K562 (cell line): ENCODE data around the gene GMPR2. TPM values are rescaled to one million over a fixed set of nuclear protein-coding genes. Genes with fewer than 3 reads are reported as not detected.
A peak's percentile ranks its signal among the peaks of the same experiment; 100 is the strongest.

Experiments
- ATAC-seq: fragments of 200-7000 bp; cut with Tn5 transposase; 3 replicates; pipeline ENCODE4 v1.9.1; 2020; ENCODE audit warnings: moderate library complexity
- BruUV-seq: library from RNA; stranded (reverse); fragments of 400-500 nt; replicated peaks from 2 replicates; lab custom pipeline; 2021; lab: Mats Ljungman, UMichigan
- CTCF ChIA-PET: fragments of 300-600 bp; formaldehyde crosslinking; extraction: SDS; loops from one replicate; lab custom pipeline; 2021; ENCODE audit warnings: low intra/inter-chr PET ratio; lab: Yijun Ruan, JAX
- POLR2A ChIA-PET: fragments of 300-600, 350-650 bp; sonication (Branson Sonifier 250); formaldehyde crosslinking; extraction: SDS; loops from one replicate; lab custom pipeline; 2021; ENCODE audit warnings: antibody characterized with exemption, inconsistent platforms; lab: Yijun Ruan, JAX
- DNase-seq, 4 experiments: peaks; one replicate each; pipeline versions ENCODE4 v3.0.0 to v3.0.0-alpha.2; 2011 to 2018; ENCODE audit warnings: low spot score in 3 of 4, mixed read lengths in 3 of 4; ENCODE audit errors: extremely low read depth in 1 of 4
- FAIRE-seq: peaks from 2 replicates; lab custom pipeline; 2011; peaks lifted over from hg19 to GRCh38; lab: Jason Lieb, UNC
- H2AFZ ChIP-seq: 2 replicates; pipeline ENCODE4 v1.6.0; 2011; ENCODE audit warnings: low read depth, low read length, control low read depth, inconsistent platforms
- H3K27ac ChIP-seq: fragments of 200-600 bp; 3 replicates; pipeline ENCODE4 v1.8.0; 2011; ENCODE audit warnings: low read depth, mild to moderate bottlenecking, control low read depth, inconsistent platforms, low read length, moderate library complexity, mixed read lengths; ENCODE audit errors: extremely low read depth
- H3K27me3 ChIP-seq, 2 experiments: fragments of 300-600 bp in 1 of 2; 2 replicates in 1 of 2; 3 replicates in 1 of 2; pipeline versions ENCODE4 v1.6.0 to v1.8.0; 2011; ENCODE audit warnings: inconsistent platforms in 2 of 2, low read length in 2 of 2, mild to moderate bottlenecking in 1 of 2, mixed read lengths in 1 of 2, moderate library complexity in 1 of 2; ENCODE audit not compliant: control insufficient read depth in 2 of 2, insufficient read depth in 2 of 2
- H3K36me3 ChIP-seq: fragments of 300-600 bp; 3 replicates; pipeline ENCODE4 v1.8.0; 2011; ENCODE audit warnings: mild to moderate bottlenecking, low read length, inconsistent platforms; ENCODE audit not compliant: control insufficient read depth, insufficient read depth
- H3K4me1 ChIP-seq, 2 experiments: fragments of 200-600 bp in 1 of 2; replicated peaks in 1 of 2; 2 replicates in 1 of 2; 3 replicates in 1 of 2; pipeline versions ENCODE4 v1.5.1 to v1.8.0; 2011; ENCODE audit warnings: inconsistent platforms in 2 of 2, low read length in 2 of 2, mild to moderate bottlenecking in 1 of 2, mixed read lengths in 1 of 2, moderate library complexity in 1 of 2; ENCODE audit not compliant: control insufficient read depth in 2 of 2, insufficient read depth in 2 of 2
- H3K4me2 ChIP-seq: 2 replicates; pipeline ENCODE4 v1.6.1; 2011; ENCODE audit warnings: low read length, control low read depth, inconsistent platforms, mixed read lengths; ENCODE audit not compliant: insufficient read depth
- H3K4me3 ChIP-seq: fragments of 200-600 bp; sonication (generic), shearing (Covaris generic); 2 replicates; pipeline ENCODE4 v1.5.1; 2016; ENCODE audit warnings: control low read depth, inconsistent platforms
- H3K79me2 ChIP-seq: fragments of 200-600 bp; 3 replicates; pipeline ENCODE4 v1.8.0; 2011; ENCODE audit warnings: low read length, inconsistent platforms; ENCODE audit not compliant: control insufficient read depth, insufficient read depth
- H3K9ac ChIP-seq, 2 experiments: 2 replicates each; pipeline versions ENCODE4 v1.6.0 to v1.6.1; 2011; ENCODE audit warnings: low read depth in 2 of 2, low read length in 2 of 2, control low read depth in 1 of 2, inconsistent platforms in 1 of 2, mild to moderate bottlenecking in 1 of 2, mixed read lengths in 1 of 2; ENCODE audit not compliant: insufficient read depth in 1 of 2
- H3K9me1 ChIP-seq: one replicate; pipeline ENCODE4 v1.6.0; 2011; ENCODE audit warnings: inconsistent platforms, mild to moderate bottlenecking, low read length, moderate library complexity; ENCODE audit not compliant: control insufficient read depth, insufficient read depth
- H3K9me3 ChIP-seq: replicated peaks from 2 replicates; pipeline ENCODE4 v1.5.1; 2011; ENCODE audit warnings: low read depth, low read length, inconsistent platforms; ENCODE audit not compliant: control insufficient read depth, insufficient read depth
- H4K20me1 ChIP-seq: replicated peaks from 2 replicates; pipeline ENCODE4 v1.6.1; 2011; ENCODE audit warnings: low read length, inconsistent platforms, mixed read lengths; ENCODE audit not compliant: control insufficient read depth, insufficient read depth
- ATF6 ChIP-seq: sonication (generic); formaldehyde crosslinking; IDR thresholded peaks from 2 replicates; pipeline ENCODE4 v1.4.0; 2020; ENCODE audit warnings: mild to moderate bottlenecking, missing genetic modification reagents
- NCOR1 ChIP-seq: fragments of 450-650 bp; IDR thresholded peaks from 2 replicates; pipeline ENCODE4 v1.6.1; 2016; ENCODE audit warnings: mild to moderate bottlenecking, moderate library complexity
- NFE2 ChIP-seq: IDR thresholded peaks from 2 replicates; pipeline ENCODE4 v1.6.1; 2014; ENCODE audit warnings: antibody characterized with exemption, low read depth
- NR3C1 ChIP-seq: sonication (generic); formaldehyde crosslinking; IDR thresholded peaks from 2 replicates; pipeline ENCODE4 v1.8.1; 2022; ENCODE audit warnings: missing genetic modification reagents
- USF1 ChIP-seq: sonication (generic); formaldehyde crosslinking; IDR thresholded peaks from 2 replicates; pipeline ENCODE4 v1.9.0; 2022; ENCODE audit warnings: mild to moderate bottlenecking, missing genetic modification reagents
- ZNF12 ChIP-seq: sonication (generic); formaldehyde crosslinking; IDR thresholded peaks from 2 replicates; pipeline ENCODE4 v1.4.0; 2020; ENCODE audit warnings: mild to moderate bottlenecking, missing genetic modification reagents
- ZNF766 ChIP-seq: fragments of 200-800 bp; sonication (Bioruptor generic); conservative IDR thresholded peaks from 2 replicates; pipeline ENCODE4 v1.6.1; 2016; ENCODE audit warnings: missing genetic modification characterization, missing compliant biosample characterization
- WGBS: fragments of 100-300 bp; shearing (Covaris generic); methylation state at CpG from one replicate; pipeline ENCODE4 v1.1.6; 2016; ENCODE audit warnings: low coverage, mixed read lengths; ENCODE audit not compliant: insufficient coverage; ENCODE audit errors: missing lambda C conversion rate; 5-methylcytosine and 5-hydroxymethylcytosine counted together
- in situ Hi-C: fragments of 300-500 bp; cut with MboI; formaldehyde crosslinking; loops from 4 replicates; pipeline ENCODE4 v1.15.0; 2018; ENCODE audit warnings: inconsistent platforms, mixed read lengths
- intact Hi-C: fragments of 100-400 bp; cut with micrococcal nuclease; formaldehyde crosslinking; loops from 2 replicates; pipeline ENCODE4 v1.14.2; 2022
- polyA plus RNA-seq, 8 experiments: library from polyadenylated mRNA; depleted of rRNA in 4 of 8; stranded (reverse) in 5 of 8; unstranded in 3 of 8; fragments of >200 nt; fragmentation: Nextera tagmentation in 2 of 8; fragmentation: Illumina TruSeq in 1 of 8; extraction: Ambion mirVana in 2 of 8; extraction: Trizol in 1 of 8; gene quantifications; 2 replicates each; pipeline versions ENCODE4 v1.2.1 to v1.2.3, GENCODE V29; 2011 to 2014; ENCODE audit warnings: inconsistent platforms in 1 of 8, missing spikeins in 1 of 8
- total RNA-seq, 7 experiments: library from RNA; depleted of rRNA in 6 of 7; stranded (reverse); fragments of >200 nt in 6 of 7; fragmentation: Illumina TruSeq in 2 of 7; extraction: Trizol in 2 of 7; gene quantifications; 2 replicates each; pipeline versions ENCODE4 v1.2.1 to v1.2.3, GENCODE V29; 2011 to 2021; ENCODE audit warnings: low replicate concordance in 1 of 7

Gene GMPR2
- total and polyA plus RNA-seq, 9 of the 15 experiments (the other 6 are each of a cell fraction or from before 2014, with no cell fraction given): 26.4 to 67.4 (median 36.3) TPM

- Histone ChIP-seq H2AFZ (0 out of 2 replicates have a peak overlapping the region, but pooled peaks have one; percentile 98), H3K27ac (peak overlapping the region; percentile 97; the same call in 1 of the 3 replicates)
- CTCF ChIA-PET: no interaction called here
These were observed 38.4 kb upstream of the GMPR2 start for GRCh38 chr14:24194186-24194872.

GRCh38 chr14:24194873-24195185 lies 37.9 kb upstream of the GMPR2 start:
- no peak for FAIRE-seq
- H3K27me3 ChIP-seq: no peaks in the 10 kb centered on the region
- WGBS: 43% methylated on average over 6 of the region's 8 CpGs
- H3K27ac ChIP-seq: peak overlapping the region; percentile 97
- TF ChIP-seq ATF6 (CRISPR knock-in tag): 0 out of 2 replicates have a peak, but pooled peaks have one; percentile 54
- no peak for TF ChIP-seq NCOR1
- TF ChIP-seq USF1 (CRISPR knock-in tag): 0 out of 2 replicates have a peak, but pooled peaks have one; percentile 11
- TF ChIP-seq, all 486 proteins: peak for 2
- in situ Hi-C loops: no loop called here
- ChIA-PET POLR2A (interaction anchor here (0.9 to 3.2 kb wide), 5 partner anchors 14 to 100 kb away, joined by 4 to 21 read pairs (median 9); partner anchors contain the start of genes CHMP4A, EMC9 and MDP1), CTCF (no interaction called here)
- no peak for ATAC-seq
- Histone ChIP-seq H3K4me3 (peak overlapping the region; percentile 67), H3K9me3 (no peaks in the 10 kb centered on the region), H3K79me2 (peaks cover 51% of the 10 kb centered on the region), H3K9ac (peak overlapping the region; percentile 96 to 99), H3K4me2 (peak overlapping the region; percentile 86), H3K4me1 (peaks cover 6 to 13% of the 10 kb centered on the region in 2 experiments; a peak in 3 of 5 replicates), H3K9me1 (no peaks in the 10 kb centered on the region), H3K36me3 (peaks cover 32% of the 10 kb centered on the region; the same call in 2 of the 3 replicates), H2AFZ (peak overlapping the region; percentile 98), H4K20me1 (no peaks in the 10 kb centered on the region)
- BruUV-seq: no TSS peak
- intact Hi-C loops: no loop called here
- no peak for DNase-seq

More at GRCh38 chr14:24194186-24194872, 38.4 kb upstream of the GMPR2 start:
- intact Hi-C loops: no loop called here
- H3K9me1 ChIP-seq: no peaks in the 10 kb centered on the region
- no peak for TF ChIP-seq ZNF12
- TF ChIP-seq ZNF766 (CRISPR knock-in tag): peak; percentile 84
- TF ChIP-seq NR3C1: no peak
- TF ChIP-seq NFE2: no peak
- peak overlapping the region in 1 of 2 experiments; percentile 96; a peak in 3 of 4 replicates for H3K9ac ChIP-seq
- FAIRE-seq (no peak), ATAC-seq (no peak), DNase-seq (no peak)
- peak overlapping the region; percentile 86 for H3K4me2 ChIP-seq
- 89% methylated on average over 3 of the region's 7 CpGs for WGBS
- no peaks in the 10 kb centered on the region for H3K9me3 ChIP-seq
- in situ Hi-C loops: no loop called here
- H3K4me1 ChIP-seq: peaks cover 6 to 16% of the 10 kb centered on the region in 2 experiments; a peak in 3 of 5 replicates
- POLR2A ChIA-PET: interaction anchor here (0.6 to 3.2 kb wide), 4 partner anchors 14 to 233 kb away, joined by 3 to 21 read pairs (median 14); partner anchors contain the start of genes CHMP4A and MDP1
- H3K79me2 ChIP-seq: peaks cover 51% of the 10 kb centered on the region
- BruUV-seq: TSS peak; percentile 51
- peaks cover 30% of the 10 kb centered on the region; the same call in 2 of the 3 replicates for H3K36me3 ChIP-seq
- H4K20me1 ChIP-seq: no peaks in the 10 kb centered on the region
- H3K27me3 ChIP-seq: no peaks in the 10 kb centered on the region
- peak overlapping the region; percentile 67; the same call in 1 of the 2 replicates for H3K4me3 ChIP-seq
